WTC11 (cell line): Measurements from ENCODE around the gene TMEM30A.

Experiments
- ATF1 ChIP-seq: sonication (generic); formaldehyde crosslinking; IDR thresholded peaks from 2 replicates; pipeline ENCODE4 v1.8.1; 2023; ENCODE audit warnings: mild to moderate bottlenecking, moderate library complexity, missing genetic modification reagents
- JUN ChIP-seq: sonication (generic); formaldehyde crosslinking; IDR thresholded peaks from 2 replicates; pipeline ENCODE4 v1.8.0; 2023; ENCODE audit warnings: mild to moderate bottlenecking, missing genetic modification reagents
- SP1 ChIP-seq: sonication (generic); formaldehyde crosslinking; conservative IDR thresholded peaks from 2 replicates; pipeline ENCODE4 v1.8.1; 2022; ENCODE audit warnings: missing genetic modification reagents
- TF ChIP-seq, protein P1 (sequence below): fragments of 200-600 bp; IDR thresholded peaks from 2 replicates; pipeline ENCODE4 v1.8.0; 2022; ENCODE audit warnings: antibody characterized with exemption
- TF ChIP-seq, protein P2 (sequence below): sonication (generic); formaldehyde crosslinking; IDR thresholded peaks from 2 replicates; pipeline ENCODE4 v1.8.0; 2022; ENCODE audit warnings: mild to moderate bottlenecking, missing genetic modification reagents

DNA sequence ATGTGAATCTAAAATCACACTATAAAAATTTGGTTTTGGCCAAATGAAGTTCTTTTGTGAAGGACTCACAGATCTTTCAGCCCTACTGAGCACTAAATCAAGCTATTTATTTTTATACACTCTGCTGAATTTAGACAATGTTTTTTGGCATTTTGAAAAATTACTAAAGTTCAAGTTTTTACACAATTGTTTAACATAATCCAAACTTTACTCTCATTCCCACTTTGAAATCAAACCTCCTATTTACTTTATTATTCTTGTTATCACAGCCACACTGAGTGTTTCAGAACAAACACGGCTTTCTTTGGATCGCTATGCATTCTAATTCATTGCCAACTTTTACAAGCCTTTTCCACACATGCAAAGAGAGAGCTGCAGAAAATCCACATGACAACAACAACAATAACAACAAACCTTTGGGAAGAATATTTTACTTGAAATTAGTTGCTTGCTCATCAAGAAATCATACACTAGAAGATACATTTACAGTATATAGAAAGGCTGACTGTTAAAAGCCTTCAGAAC, 49.1 kb upstream of the TMEM30A start:
- TF ChIP-seq, protein P1, sequence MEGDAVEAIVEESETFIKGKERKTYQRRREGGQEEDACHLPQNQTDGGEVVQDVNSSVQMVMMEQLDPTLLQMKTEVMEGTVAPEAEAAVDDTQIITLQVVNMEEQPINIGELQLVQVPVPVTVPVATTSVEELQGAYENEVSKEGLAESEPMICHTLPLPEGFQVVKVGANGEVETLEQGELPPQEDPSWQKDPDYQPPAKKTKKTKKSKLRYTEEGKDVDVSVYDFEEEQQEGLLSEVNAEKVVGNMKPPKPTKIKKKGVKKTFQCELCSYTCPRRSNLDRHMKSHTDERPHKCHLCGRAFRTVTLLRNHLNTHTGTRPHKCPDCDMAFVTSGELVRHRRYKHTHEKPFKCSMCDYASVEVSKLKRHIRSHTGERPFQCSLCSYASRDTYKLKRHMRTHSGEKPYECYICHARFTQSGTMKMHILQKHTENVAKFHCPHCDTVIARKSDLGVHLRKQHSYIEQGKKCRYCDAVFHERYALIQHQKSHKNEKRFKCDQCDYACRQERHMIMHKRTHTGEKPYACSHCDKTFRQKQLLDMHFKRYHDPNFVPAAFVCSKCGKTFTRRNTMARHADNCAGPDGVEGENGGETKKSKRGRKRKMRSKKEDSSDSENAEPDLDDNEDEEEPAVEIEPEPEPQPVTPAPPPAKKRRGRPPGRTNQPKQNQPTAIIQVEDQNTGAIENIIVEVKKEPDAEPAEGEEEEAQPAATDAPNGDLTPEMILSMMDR, result no peak
- no peak for TF ChIP-seq ATF1 (CRISPR knock-in tag)
- no peak for TF ChIP-seq SP1
- TF ChIP-seq, protein P2, sequence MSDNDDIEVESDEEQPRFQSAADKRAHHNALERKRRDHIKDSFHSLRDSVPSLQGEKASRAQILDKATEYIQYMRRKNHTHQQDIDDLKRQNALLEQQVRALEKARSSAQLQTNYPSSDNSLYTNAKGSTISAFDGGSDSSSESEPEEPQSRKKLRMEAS (CRISPR knock-in tag), result no peak
- no peak for TF ChIP-seq JUN (CRISPR knock-in tag)
